Measurements from ENCODE around the gene SLC37A3.

SLC37A3 gene

GRCh38 chr7:140292438-140292837, 105.9 kb downstream of the SLC37A3 start:
- no peak for DNase-seq (ENCODE audit: low spot score)
- no peak for TF ChIP-seq CTCF (IDR thresholded peaks at IDR 0.05; ENCODE audit: extremely low read depth, missing control alignments)

- no peak for TF ChIP-seq CTCF (IDR thresholded peaks at IDR 0.05; ENCODE audit: extremely low read depth, missing control alignments)
- no peak for DNase-seq (ENCODE audit: low spot score)
These were observed 108.5 kb downstream of the SLC37A3 start for GRCh38 chr7:140289804-140290203.

GRCh38 chr7:140287988-140288387, 110.3 kb downstream of the SLC37A3 start:
- TF ChIP-seq CTCF (IDR thresholded peaks at IDR 0.05; ENCODE audit: extremely low read depth, missing control alignments): no peak
- no peak for DNase-seq (ENCODE audit: low spot score)

- DNase-seq (ENCODE audit: low spot score): no peak
- no peak for TF ChIP-seq CTCF (IDR thresholded peaks at IDR 0.05; ENCODE audit: extremely low read depth, missing control alignments)
These were observed 112.4 kb downstream of the SLC37A3 start for GRCh38 chr7:140285938-140286337.

- DNase-seq (ENCODE audit: low spot score): no peak
- TF ChIP-seq CTCF (IDR thresholded peaks at IDR 0.05; ENCODE audit: extremely low read depth, missing control alignments): no peak
These were observed 114.3 kb downstream of the SLC37A3 start for GRCh38 chr7:140284062-140284461.

Measured in GM20000 (cell line).